ENCODE data around the gene ATAD3C. TPM values are rescaled to one million over a fixed set of nuclear protein-coding genes. Genes with fewer than 3 reads are reported as not detected.

Gene ATAD3C
- total RNA-seq, 1 donor from 2014 or later, result not detected

DNA sequence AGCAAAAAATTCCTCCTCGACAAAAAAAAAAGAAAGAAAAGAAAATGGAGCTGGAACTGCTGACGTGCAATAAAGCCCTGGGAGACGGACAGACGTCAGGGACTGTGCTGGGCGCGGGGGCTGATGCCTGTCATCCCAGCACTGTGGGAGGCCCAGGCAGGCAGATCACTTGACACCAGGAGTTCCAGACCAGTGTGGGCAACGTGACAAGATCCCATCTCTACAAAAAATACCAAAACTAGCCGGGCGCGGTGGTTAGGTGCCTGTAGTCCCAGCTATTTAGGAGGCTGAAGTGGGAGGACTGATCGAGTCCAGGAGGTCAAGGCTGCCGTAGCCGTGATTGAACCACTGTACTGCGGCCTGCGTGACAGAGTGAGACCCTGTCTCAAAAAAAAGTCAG is 24.8 kb upstream of the ATAD3C start:
- H3K27me3 ChIP-seq, result no peaks in the 10 kb centered on the region
- H3K9me3 ChIP-seq, result no peaks in the 10 kb centered on the region
- H3K36me3 ChIP-seq, result no peaks in the 10 kb centered on the region
- TF ChIP-seq, protein P1, sequence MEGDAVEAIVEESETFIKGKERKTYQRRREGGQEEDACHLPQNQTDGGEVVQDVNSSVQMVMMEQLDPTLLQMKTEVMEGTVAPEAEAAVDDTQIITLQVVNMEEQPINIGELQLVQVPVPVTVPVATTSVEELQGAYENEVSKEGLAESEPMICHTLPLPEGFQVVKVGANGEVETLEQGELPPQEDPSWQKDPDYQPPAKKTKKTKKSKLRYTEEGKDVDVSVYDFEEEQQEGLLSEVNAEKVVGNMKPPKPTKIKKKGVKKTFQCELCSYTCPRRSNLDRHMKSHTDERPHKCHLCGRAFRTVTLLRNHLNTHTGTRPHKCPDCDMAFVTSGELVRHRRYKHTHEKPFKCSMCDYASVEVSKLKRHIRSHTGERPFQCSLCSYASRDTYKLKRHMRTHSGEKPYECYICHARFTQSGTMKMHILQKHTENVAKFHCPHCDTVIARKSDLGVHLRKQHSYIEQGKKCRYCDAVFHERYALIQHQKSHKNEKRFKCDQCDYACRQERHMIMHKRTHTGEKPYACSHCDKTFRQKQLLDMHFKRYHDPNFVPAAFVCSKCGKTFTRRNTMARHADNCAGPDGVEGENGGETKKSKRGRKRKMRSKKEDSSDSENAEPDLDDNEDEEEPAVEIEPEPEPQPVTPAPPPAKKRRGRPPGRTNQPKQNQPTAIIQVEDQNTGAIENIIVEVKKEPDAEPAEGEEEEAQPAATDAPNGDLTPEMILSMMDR (IDR thresholded peaks at IDR 0.05), result no peak
- no peak for TF ChIP-seq POLR2AphosphoS5 (IDR thresholded peaks at IDR 0.05; ENCODE audit: insufficient read depth in 1 of 2, low read depth in 1 of 2)
- TF ChIP-seq POLR2A (IDR thresholded peaks at IDR 0.05), result no peak
- DNase-seq (ENCODE audit: extremely low spot score in 2 of 2), result no peak
- peaks cover 36% of the 10 kb centered on the region for H3K4me1 ChIP-seq
- no peak overlapping the region for H3K4me3 ChIP-seq
- intact Hi-C loops (cut with DNase I), result no loop called here
- H3K27ac ChIP-seq, result no peak overlapping the region

DNA sequence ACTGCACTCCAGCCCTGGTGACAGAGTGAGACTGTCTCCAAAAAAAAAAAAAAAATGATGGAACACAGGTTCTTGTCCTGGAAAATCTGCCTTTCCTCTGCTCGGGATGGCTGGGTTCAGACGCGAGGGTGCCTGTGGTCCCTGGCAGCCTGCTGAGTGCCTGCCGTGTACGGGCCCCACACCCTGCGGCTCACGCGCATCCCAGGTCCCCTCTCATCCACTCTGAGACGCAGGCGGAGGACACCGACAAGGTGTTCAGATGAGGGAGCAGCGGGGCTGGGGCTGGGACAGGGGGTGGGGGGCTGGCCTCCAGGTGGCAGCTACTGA is 24.1 kb upstream of the ATAD3C start:
- Histone ChIP-seq H3K27me3 (no peaks in the 10 kb centered on the region), H3K9me3 (no peaks in the 10 kb centered on the region), H3K4me1 (peaks cover 40% of the 10 kb centered on the region), H3K27ac (no peak overlapping the region), H3K4me3 (no peak overlapping the region), H3K36me3 (no peaks in the 10 kb centered on the region)
- TF ChIP-seq POLR2AphosphoS5 (IDR thresholded peaks at IDR 0.05; ENCODE audit: insufficient read depth in 1 of 2, low read depth in 1 of 2), result no peak
- no peak for TF ChIP-seq POLR2A (IDR thresholded peaks at IDR 0.05)
- TF ChIP-seq, protein P1 (IDR thresholded peaks at IDR 0.05), result no peak
- intact Hi-C loops (cut with DNase I), result no loop called here
- DNase-seq (ENCODE audit: extremely low spot score in 2 of 2), result no peak

DNA sequence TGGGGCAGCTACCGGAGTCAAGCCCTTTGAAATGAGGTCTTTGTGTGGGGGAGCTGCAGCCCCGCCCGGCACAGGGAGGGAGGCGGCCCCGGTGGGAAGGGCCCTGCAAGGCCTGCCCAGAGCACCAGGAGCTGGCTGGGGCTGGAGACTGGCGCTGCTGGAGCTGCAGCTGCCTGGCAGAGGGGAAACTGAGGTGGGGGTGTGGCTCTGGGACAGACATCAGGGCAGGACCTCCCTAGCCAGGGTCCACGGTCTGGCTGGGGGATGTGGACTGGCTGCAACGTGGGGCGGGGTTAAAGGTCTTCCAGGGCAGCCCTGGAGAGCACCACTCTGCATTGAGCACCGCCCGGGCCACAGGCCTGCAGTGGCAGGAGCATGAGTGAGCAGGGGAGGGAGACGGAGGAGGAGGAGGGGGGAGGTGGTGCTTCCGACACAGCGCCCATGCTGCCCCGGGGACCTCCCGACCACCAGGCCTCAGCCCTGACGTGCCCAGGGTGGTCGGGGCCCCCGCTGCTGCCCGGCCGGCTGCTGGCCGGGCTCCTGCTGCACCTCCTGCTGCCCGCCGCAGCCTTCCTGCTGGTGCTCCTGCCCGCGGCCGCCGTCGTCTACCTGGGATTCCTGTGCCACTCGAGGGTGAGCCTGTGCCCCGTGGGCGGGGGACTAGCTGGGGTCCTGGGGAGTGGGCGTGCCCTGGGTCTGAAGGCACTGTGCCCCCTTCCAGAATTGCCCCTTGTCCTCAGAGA is 23.6 kb upstream of the ATAD3C start:
- Histone ChIP-seq H3K4me1 (peaks cover 40% of the 10 kb centered on the region), H3K27ac (no peak overlapping the region), H3K9me3 (no peaks in the 10 kb centered on the region), H3K4me3 (no peak overlapping the region), H3K36me3 (no peaks in the 10 kb centered on the region), H3K27me3 (no peaks in the 10 kb centered on the region)
- TF ChIP-seq POLR2AphosphoS5 (IDR thresholded peaks at IDR 0.05; ENCODE audit: insufficient read depth in 1 of 2, low read depth in 1 of 2), result no peak
- TF ChIP-seq, protein P1 (IDR thresholded peaks at IDR 0.05), result no peak
- TF ChIP-seq POLR2A (IDR thresholded peaks at IDR 0.05), result no peak
- intact Hi-C loops (cut with DNase I), result no loop called here
- no peak for DNase-seq (ENCODE audit: extremely low spot score in 2 of 2)

DNA sequence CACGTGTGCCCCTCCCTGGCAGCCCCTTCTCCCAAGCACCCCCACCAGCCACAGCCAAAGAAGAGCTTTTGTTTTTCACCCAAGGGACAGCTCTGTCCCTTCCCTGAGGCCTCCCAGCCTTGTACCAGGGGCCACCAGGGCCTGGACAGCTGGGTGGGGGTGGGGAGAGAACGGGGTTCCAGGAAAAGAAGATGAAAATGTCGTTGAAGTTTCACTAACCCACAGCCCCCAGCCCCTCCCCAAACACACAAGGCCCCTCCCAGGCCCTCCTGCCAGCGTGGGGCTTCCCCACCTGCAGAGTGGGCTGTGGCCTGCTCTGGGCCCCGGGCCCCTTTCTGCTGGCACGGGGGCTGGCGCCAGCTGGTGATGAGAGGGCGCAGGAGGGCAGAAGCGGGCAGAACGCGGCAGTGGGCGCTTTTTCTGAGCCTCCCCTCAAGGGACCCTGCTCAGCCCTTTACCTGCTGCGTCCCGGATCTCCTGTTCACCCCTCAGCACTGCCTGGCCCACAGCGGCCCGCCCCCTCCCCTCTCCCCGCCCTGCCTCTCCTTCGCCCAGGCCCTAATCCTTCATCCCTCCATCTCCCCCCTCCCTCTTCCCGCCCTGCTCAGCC is 22.9 kb upstream of the ATAD3C start:
- intact Hi-C loops (cut with DNase I), result no loop called here
- Histone ChIP-seq H3K9me3 (no peaks in the 10 kb centered on the region), H3K36me3 (no peaks in the 10 kb centered on the region), H3K4me1 (peaks cover 40% of the 10 kb centered on the region), H3K4me3 (no peak overlapping the region), H3K27me3 (no peaks in the 10 kb centered on the region), H3K27ac (no peak overlapping the region)
- DNase-seq (ENCODE audit: extremely low spot score in 2 of 2), result no peak
- no peak for TF ChIP-seq POLR2A (IDR thresholded peaks at IDR 0.05)
- TF ChIP-seq POLR2AphosphoS5 (IDR thresholded peaks at IDR 0.05; ENCODE audit: insufficient read depth in 1 of 2, low read depth in 1 of 2), result no peak
- TF ChIP-seq, protein P1 (IDR thresholded peaks at IDR 0.05), result no peak

Data from vagina (tissue), 2 donors.